Smooth muscle cell (in vitro differentiated cells): ENCODE results near the gene ADAMTS15. TPM values are rescaled to one million over a fixed set of nuclear protein-coding genes. Genes with fewer than 3 reads are reported as not detected.

Experiments used
- DNase-seq: peaks from one replicate; lab custom pipeline; 2025; ENCODE audit not compliant: unreplicated experiment; lab: John Stamatoyannopoulos, UW
- H2AFZ ChIP-seq: fragments of 200-600 bp; sonication (generic); 2 replicates; pipeline ENCODE4 v1.6.0; 2016; ENCODE audit warnings: antibody characterized with exemption, low read depth, mild to moderate bottlenecking
- H3F3A ChIP-seq: fragments of 200-600 bp; sonication (generic); 2 replicates; pipeline ENCODE4 v1.6.0; 2017; ENCODE audit warnings: antibody characterized with exemption, low read depth
- H3K27ac ChIP-seq: fragments of 200-600 bp; sonication (generic); 2 replicates; pipeline ENCODE4 v1.5.1; 2016; ENCODE audit warnings: low read depth, mild to moderate bottlenecking
- H3K27me3 ChIP-seq: fragments of 200-600 bp; sonication (generic); 2 replicates; pipeline ENCODE4 v1.6.1; 2016; ENCODE audit warnings: low read depth, mild to moderate bottlenecking
- H3K36me3 ChIP-seq: fragments of 200-600 bp; sonication (generic); 2 replicates; pipeline ENCODE4 v1.5.1; 2016; ENCODE audit warnings: low read depth
- H3K4me1 ChIP-seq: fragments of 200-600 bp; sonication (generic); 2 replicates; pipeline ENCODE4 v1.5.1; 2016; ENCODE audit warnings: low read depth
- H3K4me2 ChIP-seq: fragments of 200-600 bp; sonication (generic); 2 replicates; pipeline ENCODE4 v1.6.0; 2016; ENCODE audit warnings: mild to moderate bottlenecking
- H3K4me3 ChIP-seq: fragments of 200-600 bp; sonication (generic); 2 replicates; pipeline ENCODE4 v1.5.1; 2016; ENCODE audit warnings: mild to moderate bottlenecking
- H3K79me2 ChIP-seq: fragments of 200-600 bp; sonication (generic); 2 replicates; pipeline ENCODE4 v1.6.0; 2016; ENCODE audit warnings: low read depth, mild to moderate bottlenecking
- H3K9ac ChIP-seq: fragments of 200-600 bp; sonication (generic); 2 replicates; pipeline ENCODE4 v1.6.0; 2016; ENCODE audit warnings: low read depth
- H3K9me3 ChIP-seq: fragments of 200-600 bp; sonication (generic); replicated peaks from 2 replicates; pipeline ENCODE4 v1.5.1; 2016; ENCODE audit warnings: low read depth
- H4K20me1 ChIP-seq: fragments of 200-600 bp; sonication (generic); 2 replicates; pipeline ENCODE4 v1.6.0; 2016; ENCODE audit warnings: low read depth
- WGBS: methylation state at CpG from one replicate; pipeline ENCODE4 v1.1.7; 2016; ENCODE audit warnings: low lambda C conversion rate; 5-methylcytosine and 5-hydroxymethylcytosine counted together
- polyA plus RNA-seq: library from polyadenylated mRNA; unstranded; fragments of >200 nt; fragmentation: Nextera tagmentation; extraction: Ambion mirVana; gene quantifications from 2 replicates; pipeline ENCODE4 v1.2.1, GENCODE V29; 2016
- total RNA-seq: library from RNA; depleted of rRNA; stranded (reverse); fragments of >200 nt; gene quantifications from 2 replicates; pipeline ENCODE4 v1.2.3, GENCODE V29; 2014
- TF ChIP-seq, protein P1 (sequence below): fragments of 200-600 bp; sonication (generic); IDR thresholded peaks from 2 replicates; pipeline ENCODE4 v1.5.1; 2017; ENCODE audit warnings: borderline replicate concordance, mild to moderate bottlenecking, antibody characterized with exemption; ENCODE audit not compliant: insufficient read depth, poor library complexity, severe bottlenecking

Gene ADAMTS15
- total and polyA plus RNA-seq, 2 experiments from 2014 or later, result 1.4 to 3.4 TPM

GRCh38 chr11:130428316-130429119 is 19.9 kb upstream of the ADAMTS15 start, which contains the start of gene ADAMTS8:
Gene ADAMTS8, minus strand, starts transcription at chr11:130428609. Its CDS starts 323 bp downstream, at chr11:130428286.
- Histone ChIP-seq H3K4me1 (peaks cover 4% of the 10 kb centered on the region), H3K27ac (no peak within 1 kb of the TSS), H3K9me3 (no peaks in the 10 kb centered on the region), H4K20me1 (no peaks in the 10 kb centered on the region), H3K9ac (no peak within 1 kb of the TSS), H3K4me2 (peak within 1 kb of the TSS; percentile 83), H3F3A (no peaks in the 10 kb centered on the region), H3K4me3 (peak within 1 kb of the TSS; percentile 34), H2AFZ (no peak within 1 kb of the TSS), H3K79me2 (no peaks in the 10 kb centered on the region), H3K36me3 (no peaks in the 10 kb centered on the region), H3K27me3 (peaks cover 73% of the 10 kb centered on the region)
- WGBS, result 9% methylated on average over 52 of the region's 64 CpGs
- DNase-seq, result no peak
- TF ChIP-seq, protein P1, sequence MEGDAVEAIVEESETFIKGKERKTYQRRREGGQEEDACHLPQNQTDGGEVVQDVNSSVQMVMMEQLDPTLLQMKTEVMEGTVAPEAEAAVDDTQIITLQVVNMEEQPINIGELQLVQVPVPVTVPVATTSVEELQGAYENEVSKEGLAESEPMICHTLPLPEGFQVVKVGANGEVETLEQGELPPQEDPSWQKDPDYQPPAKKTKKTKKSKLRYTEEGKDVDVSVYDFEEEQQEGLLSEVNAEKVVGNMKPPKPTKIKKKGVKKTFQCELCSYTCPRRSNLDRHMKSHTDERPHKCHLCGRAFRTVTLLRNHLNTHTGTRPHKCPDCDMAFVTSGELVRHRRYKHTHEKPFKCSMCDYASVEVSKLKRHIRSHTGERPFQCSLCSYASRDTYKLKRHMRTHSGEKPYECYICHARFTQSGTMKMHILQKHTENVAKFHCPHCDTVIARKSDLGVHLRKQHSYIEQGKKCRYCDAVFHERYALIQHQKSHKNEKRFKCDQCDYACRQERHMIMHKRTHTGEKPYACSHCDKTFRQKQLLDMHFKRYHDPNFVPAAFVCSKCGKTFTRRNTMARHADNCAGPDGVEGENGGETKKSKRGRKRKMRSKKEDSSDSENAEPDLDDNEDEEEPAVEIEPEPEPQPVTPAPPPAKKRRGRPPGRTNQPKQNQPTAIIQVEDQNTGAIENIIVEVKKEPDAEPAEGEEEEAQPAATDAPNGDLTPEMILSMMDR, result no peak

DNA sequence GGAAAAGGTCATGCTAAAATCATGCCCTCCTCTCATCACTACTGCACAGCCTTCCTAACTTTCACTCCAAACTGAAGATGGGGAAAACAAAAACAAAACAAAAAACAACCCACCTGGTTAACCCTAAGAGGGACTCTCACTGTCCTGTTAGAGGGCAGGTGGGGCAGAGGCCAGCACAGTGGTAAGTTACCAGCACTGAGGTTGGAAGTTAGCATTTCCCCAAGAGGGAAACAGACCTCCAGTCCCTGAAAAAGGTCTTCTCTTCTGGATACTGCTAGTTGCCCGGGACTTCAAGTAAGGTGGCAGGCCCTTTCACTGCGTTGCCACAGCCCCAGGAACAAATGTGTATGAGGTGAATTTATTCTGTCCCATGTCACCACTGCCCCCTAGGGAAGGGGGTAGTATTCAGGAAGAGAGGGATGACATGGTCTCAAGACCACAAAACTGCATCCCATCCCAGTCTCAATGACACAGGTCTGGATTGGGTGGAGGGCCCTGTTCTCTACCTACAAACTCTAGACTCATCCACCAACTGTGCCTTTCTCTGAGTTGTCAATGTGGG is 19.2 kb upstream of the ADAMTS15 start:
- no peaks in the 10 kb centered on the region for H3K36me3 ChIP-seq
- TF ChIP-seq, protein P1, result no peak
- peaks cover 66% of the 10 kb centered on the region for H3K27me3 ChIP-seq
- H3K9ac ChIP-seq, result no peak overlapping the region
- no peaks in the 10 kb centered on the region for H3F3A ChIP-seq
- no peak for DNase-seq
- no peaks in the 10 kb centered on the region for H3K9me3 ChIP-seq
- H2AFZ ChIP-seq, result no peak overlapping the region
- peaks cover 4% of the 10 kb centered on the region for H3K4me1 ChIP-seq
- 55% methylated on average over 2 of the region's 2 CpGs for WGBS
- H3K27ac ChIP-seq, result no peak overlapping the region
- no peak overlapping the region for H3K4me2 ChIP-seq
- no peaks in the 10 kb centered on the region for H4K20me1 ChIP-seq
- H3K4me3 ChIP-seq, result no peak overlapping the region
- no peaks in the 10 kb centered on the region for H3K79me2 ChIP-seq

DNA sequence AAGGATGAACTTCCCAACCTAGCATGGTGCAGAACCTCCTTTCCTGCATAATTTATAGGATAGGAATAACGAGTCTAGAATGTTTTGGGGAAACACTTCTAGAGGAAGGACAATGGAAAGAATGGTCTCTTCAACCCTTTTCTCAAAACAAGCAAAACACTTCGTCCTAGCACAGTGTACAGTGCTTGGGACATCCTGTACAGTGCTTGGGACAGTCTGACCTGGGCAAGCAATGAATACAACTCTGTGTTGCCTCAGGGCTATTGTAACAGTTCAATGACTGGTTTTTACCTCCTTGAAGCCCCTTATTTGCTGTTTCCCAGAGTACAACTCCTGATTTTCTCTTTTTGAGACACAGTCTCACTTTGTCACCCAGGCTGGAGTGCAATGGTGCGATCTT is 18.5 kb upstream of the ADAMTS15 start:
- WGBS, result 86% methylated on average over 3 of the region's 3 CpGs
- H3K9me3 ChIP-seq, result no peaks in the 10 kb centered on the region
- TF ChIP-seq, protein P1, result no peak
- DNase-seq, result no peak
- no peaks in the 10 kb centered on the region for H3F3A ChIP-seq
- no peak overlapping the region for H3K4me2 ChIP-seq
- H3K4me3 ChIP-seq, result no peak overlapping the region
- H2AFZ ChIP-seq, result no peak overlapping the region
- H3K79me2 ChIP-seq, result no peaks in the 10 kb centered on the region
- H3K27me3 ChIP-seq, result peaks cover 58% of the 10 kb centered on the region
- peaks cover 4% of the 10 kb centered on the region for H3K4me1 ChIP-seq
- H3K36me3 ChIP-seq, result no peaks in the 10 kb centered on the region
- no peak overlapping the region for H3K9ac ChIP-seq
- no peaks in the 10 kb centered on the region for H4K20me1 ChIP-seq
- H3K27ac ChIP-seq, result no peak overlapping the region
